Lower leg skin (tissue), 3 donors: ENCODE measurements around the gene SLC9C2.

ENCODE experiments used
- POLR2A ChIP-seq, 2 donors: fragments of 450-650 bp; IDR thresholded peaks; one replicate each; pipeline ENCODE4 v1.6.1; 2016 to 2017; ENCODE audit warnings: antibody characterized with exemption in 2 of 2, mild to moderate bottlenecking in 1 of 2, moderate library complexity in 1 of 2
- TF ChIP-seq, protein P1 (sequence below), 3 donors: fragments of 450-650 bp; IDR thresholded peaks; one replicate each; pipeline ENCODE4 v1.5.1; 2016; ENCODE audit warnings: antibody characterized with exemption in 3 of 3, mild to moderate bottlenecking in 3 of 3, moderate library complexity in 2 of 3

DNA sequence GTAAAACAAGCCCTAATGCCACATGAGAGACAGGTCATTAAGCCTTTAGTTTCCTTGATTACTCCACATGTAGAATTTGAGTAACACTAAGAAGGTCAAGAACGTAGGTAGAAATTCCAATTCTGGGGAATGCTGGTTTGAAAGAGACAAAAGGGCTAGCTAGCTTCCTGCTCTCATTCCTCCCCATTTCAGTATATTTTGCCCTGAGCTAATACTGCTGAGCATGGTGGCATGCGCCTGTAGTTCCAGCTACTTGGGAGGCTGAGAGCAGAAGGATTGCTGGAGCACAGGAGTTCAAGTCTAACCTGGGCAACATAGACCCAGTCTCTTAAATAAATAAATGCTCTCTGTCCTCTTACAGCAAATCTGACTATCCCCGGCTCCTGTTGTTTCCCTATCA lies 112.9 kb downstream of the SLC9C2 start:
- TF ChIP-seq, protein P1, sequence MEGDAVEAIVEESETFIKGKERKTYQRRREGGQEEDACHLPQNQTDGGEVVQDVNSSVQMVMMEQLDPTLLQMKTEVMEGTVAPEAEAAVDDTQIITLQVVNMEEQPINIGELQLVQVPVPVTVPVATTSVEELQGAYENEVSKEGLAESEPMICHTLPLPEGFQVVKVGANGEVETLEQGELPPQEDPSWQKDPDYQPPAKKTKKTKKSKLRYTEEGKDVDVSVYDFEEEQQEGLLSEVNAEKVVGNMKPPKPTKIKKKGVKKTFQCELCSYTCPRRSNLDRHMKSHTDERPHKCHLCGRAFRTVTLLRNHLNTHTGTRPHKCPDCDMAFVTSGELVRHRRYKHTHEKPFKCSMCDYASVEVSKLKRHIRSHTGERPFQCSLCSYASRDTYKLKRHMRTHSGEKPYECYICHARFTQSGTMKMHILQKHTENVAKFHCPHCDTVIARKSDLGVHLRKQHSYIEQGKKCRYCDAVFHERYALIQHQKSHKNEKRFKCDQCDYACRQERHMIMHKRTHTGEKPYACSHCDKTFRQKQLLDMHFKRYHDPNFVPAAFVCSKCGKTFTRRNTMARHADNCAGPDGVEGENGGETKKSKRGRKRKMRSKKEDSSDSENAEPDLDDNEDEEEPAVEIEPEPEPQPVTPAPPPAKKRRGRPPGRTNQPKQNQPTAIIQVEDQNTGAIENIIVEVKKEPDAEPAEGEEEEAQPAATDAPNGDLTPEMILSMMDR (IDR thresholded peaks at IDR 0.05) = no peak
- no peak for TF ChIP-seq POLR2A (IDR thresholded peaks at IDR 0.05)
